IPS DF 6.9 (cell line): ENCODE results near the gene GGN.
A peak's percentile ranks its signal among the peaks of the same experiment; 100 is the strongest.
"Not testable (repeated sequence)": the region's sequence is repeated elsewhere in the genome, so short reads cannot be mapped to it uniquely, and the experiment has no call there.

Experiments
- DNase-seq: peaks from one replicate; pipeline ENCODE4 v3.0.0-alpha.2; 2013; ENCODE audit warnings: low read depth, low spot score
- H3K27ac ChIP-seq: one replicate; pipeline ENCODE4 v1.5.1; 2013; ENCODE audit warnings: low read length, control low read depth
- H3K27me3 ChIP-seq: 2 replicates; pipeline ENCODE4 v1.6.1; 2013; ENCODE audit warnings: mild to moderate bottlenecking, low read length; ENCODE audit not compliant: control insufficient read depth, insufficient read depth
- H3K36me3 ChIP-seq: 2 replicates; pipeline ENCODE4 v1.6.1; 2013; ENCODE audit warnings: low read length; ENCODE audit not compliant: control insufficient read depth, insufficient read depth
- H3K4me1 ChIP-seq: 2 replicates; pipeline ENCODE4 v1.6.1; 2013; ENCODE audit warnings: low read length; ENCODE audit not compliant: control insufficient read depth, insufficient read depth
- H3K4me3 ChIP-seq: 2 replicates; pipeline ENCODE4 v1.5.1; 2013; ENCODE audit warnings: mild to moderate bottlenecking, low read length
- H3K9me3 ChIP-seq: 2 replicates; pipeline ENCODE4 v1.6.1; 2013; ENCODE audit warnings: low read length, inconsistent platforms; ENCODE audit not compliant: control insufficient read depth, insufficient read depth
- WGBS: extraction: QIAGEN DNeasy Blood & Tissue Kit; methylation state at CpG from one replicate; pipeline ENCODE4 v1.1.7; 2013; ENCODE audit warnings: mixed read lengths, missing lambda C conversion rate; ENCODE audit not compliant: insufficient read length, insufficient coverage; 5-methylcytosine and 5-hydroxymethylcytosine counted together

GGN gene

DNA sequence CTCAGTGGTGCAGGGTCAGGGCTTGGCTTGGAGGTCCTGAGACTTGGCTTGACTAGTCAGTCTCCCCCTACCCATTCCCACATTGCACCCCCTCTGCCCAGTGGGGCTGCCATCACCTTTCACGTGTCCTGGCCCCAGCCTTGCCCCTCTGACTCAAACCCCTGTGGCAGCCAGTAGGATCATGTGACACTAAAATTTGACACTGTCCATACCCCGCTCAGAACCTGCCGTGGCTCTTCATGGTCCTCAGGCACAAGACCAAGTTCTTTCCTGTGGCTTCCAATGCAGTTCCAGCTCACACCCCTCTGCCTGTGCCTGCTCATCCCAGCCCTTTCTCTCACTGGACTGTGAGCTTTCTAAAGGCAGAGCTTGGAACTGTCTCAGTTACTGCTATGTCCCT lies 11.3 kb downstream of the GGN start:
- no peak overlapping the region for H3K4me3 ChIP-seq
- H3K27me3 ChIP-seq: no peaks in the 10 kb centered on the region
- no peak overlapping the region for H3K27ac ChIP-seq
- DNase-seq: no peak
- no peaks in the 10 kb centered on the region for H3K9me3 ChIP-seq
- peaks cover 17% of the 10 kb centered on the region for H3K36me3 ChIP-seq
- H3K4me1 ChIP-seq: 0 out of 2 replicates have a peak, but pooled peaks cover 4% of the 10 kb centered on the region
- WGBS: no CpG with 5 or more reads among the region's 3 CpGs

DNA sequence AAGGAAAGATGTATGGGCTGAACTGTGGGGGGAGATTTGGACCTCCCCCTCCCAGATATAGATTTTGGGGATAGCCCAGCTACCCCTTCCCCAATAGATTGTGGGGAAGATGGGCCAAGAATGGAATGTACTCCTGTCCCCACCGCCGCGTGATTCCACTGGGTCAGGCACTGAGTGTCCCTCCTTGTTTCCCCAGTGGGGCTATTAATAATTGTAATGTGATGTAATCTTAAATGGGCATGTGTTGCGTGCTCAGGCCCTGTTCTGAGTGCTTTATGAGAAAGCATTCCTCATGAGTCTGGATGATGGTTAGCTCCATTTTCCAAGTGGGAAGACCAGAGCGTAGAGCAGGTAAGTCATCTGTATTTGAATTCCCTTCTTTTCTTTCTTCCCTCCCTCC lies 12.1 kb downstream of the GGN start:
- Histone ChIP-seq H3K27me3 (no peaks in the 10 kb centered on the region), H3K9me3 (no peaks in the 10 kb centered on the region), H3K27ac (no peak overlapping the region), H3K4me1 (0 out of 2 replicates have a peak, but pooled peaks cover 4% of the 10 kb centered on the region), H3K36me3 (peaks cover 10% of the 10 kb centered on the region; the same call in 1 of the 2 replicates), H3K4me3 (peak overlapping the region; percentile 84; the same call in 1 of the 2 replicates)
- no CpG with 5 or more reads among the region's 5 CpGs for WGBS
- no peak for DNase-seq

DNA sequence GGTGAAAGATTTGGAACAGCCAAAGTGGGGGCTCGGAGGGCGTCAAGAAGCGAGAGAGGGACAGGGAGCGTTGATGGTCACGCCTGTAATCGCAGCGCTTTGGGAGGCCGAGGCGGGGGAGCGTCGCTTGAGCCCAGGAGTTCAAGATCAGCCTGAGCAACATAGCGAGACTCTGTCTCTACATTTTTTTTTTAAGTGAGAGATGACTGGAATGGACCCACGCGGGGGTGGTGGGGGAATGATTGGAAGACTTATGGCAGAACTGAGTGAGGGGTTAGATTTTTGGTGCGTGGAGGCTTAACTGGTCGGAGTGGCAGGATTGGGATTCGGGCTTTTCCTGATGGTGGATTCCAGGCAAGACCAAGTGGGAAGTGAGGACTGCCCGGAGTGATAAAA lies 12.7 kb downstream of the GGN start:
- peak overlapping the region; percentile 84 for H3K4me3 ChIP-seq
- 0 out of 2 replicates have a peak, but pooled peaks cover 4% of the 10 kb centered on the region for H3K4me1 ChIP-seq
- no CpG with 5 or more reads among the region's 18 CpGs for WGBS
- DNase-seq: no peak
- no peaks in the 10 kb centered on the region for H3K9me3 ChIP-seq
- peaks cover 5% of the 10 kb centered on the region; the same call in 1 of the 2 replicates for H3K36me3 ChIP-seq
- H3K27ac ChIP-seq: no peak overlapping the region
- no peaks in the 10 kb centered on the region for H3K27me3 ChIP-seq

DNA sequence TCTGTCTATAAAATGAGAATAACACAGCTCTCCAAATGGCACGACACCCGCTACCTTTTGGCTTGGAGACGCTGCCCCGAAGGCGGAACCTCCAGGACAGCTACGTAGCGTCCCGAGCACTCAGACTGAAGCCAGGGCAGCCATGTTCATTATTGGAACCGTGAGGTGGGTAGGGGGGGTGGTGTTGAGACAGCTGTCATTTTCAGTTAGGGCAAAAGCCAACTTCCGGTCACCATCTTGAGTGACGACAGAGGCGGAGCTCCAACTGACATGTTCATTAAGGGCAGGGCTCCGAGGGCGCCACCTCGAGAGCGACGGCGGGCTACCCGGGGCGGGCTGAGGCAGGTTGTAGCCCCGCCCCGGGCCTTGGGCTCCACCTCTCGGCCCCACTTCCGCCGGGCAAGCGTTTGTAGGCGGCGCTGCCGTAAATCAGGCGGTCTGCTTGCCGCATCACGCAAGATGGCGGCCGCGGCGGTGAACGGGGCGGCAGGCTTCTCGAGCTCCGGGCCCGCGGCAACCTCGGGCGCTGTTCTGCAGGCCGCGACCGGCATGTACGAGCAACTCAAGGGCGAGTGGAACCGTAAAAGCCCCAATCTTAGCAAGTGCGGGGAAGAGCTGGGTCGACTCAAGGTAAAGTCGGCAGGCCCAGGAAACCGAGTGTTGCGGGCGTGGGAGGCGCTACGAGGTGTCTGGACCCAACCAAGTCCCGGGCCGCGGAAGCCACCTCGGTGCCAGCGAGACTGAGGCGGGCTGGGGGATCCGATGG lies 13.3 kb downstream of the GGN start, which contains the start of gene PSMD8:
PSMD8 (plus strand) TSS at position 240 of the 766 bp plus-strand sequence; CDS start at position 271, 31 bp downstream.
- Histone ChIP-seq H3K4me3 (peak within 1 kb of the TSS; percentile 84), H3K4me1 (0 out of 2 replicates have a peak, but pooled peaks cover 4% of the 10 kb centered on the region), H3K27me3 (no peaks in the 10 kb centered on the region), H3K36me3 (peaks cover 5% of the 10 kb centered on the region; the same call in 1 of the 2 replicates), H3K9me3 (no peaks in the 10 kb centered on the region), H3K27ac (no peak within 1 kb of the TSS)
- peak; percentile 100 for DNase-seq
- WGBS: no CpG with 5 or more reads among the region's 65 CpGs

DNA sequence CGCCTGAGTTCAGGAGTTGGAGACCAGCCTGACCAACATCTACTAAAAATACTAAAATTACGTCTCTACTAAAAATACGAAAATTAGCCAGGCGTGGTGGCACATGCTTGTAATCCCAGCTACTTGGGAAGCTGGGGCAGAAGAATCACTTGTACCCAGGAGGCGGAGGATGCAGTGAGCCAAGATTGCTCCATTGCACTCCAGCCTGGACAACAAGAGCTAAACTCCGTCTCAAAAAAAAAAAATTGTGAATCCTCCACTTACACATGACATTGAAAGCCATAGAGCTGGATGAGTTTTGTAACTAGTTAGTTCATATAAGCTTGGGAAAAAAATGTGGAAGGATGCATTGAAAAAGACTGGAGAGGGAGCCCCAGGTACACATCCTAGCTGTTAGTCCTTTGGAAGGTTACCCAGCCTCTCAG lies 13.9 kb downstream of the GGN start:
- H3K36me3 ChIP-seq: no peaks in the 10 kb centered on the region
- no CpG with 5 or more reads among the region's 6 CpGs for WGBS
- H3K4me3 ChIP-seq: peak overlapping the region; percentile 14; the same call in 1 of the 2 replicates
- no peak for DNase-seq
- no peaks in the 10 kb centered on the region for H3K9me3 ChIP-seq
- H3K27ac ChIP-seq: no peak overlapping the region
- H3K4me1 ChIP-seq: 0 out of 2 replicates have a peak, but pooled peaks cover 4% of the 10 kb centered on the region
- no peaks in the 10 kb centered on the region for H3K27me3 ChIP-seq

DNA sequence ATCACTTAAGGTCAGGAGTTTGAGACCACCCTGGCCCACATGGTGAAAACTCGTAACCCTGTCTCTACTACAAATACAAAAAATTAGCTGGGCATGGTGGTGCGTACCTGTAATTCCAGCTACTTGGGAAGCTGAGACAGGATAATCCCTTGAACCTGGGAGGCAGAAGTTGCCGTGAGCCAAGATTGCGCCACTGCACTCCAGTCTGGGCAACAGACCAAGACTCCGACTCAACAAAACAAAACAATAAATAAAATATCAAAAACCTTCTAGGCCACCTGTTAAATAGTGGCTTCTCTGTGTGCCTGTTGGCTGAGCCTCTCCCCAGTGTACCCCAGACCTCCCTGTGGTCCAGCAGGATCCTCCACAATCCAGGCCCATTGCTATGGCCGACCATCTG lies 16.8 kb downstream of the GGN start:
- Histone ChIP-seq H3K27ac (no peak overlapping the region), H3K36me3 (no peaks in the 10 kb centered on the region), H3K9me3 (no peaks in the 10 kb centered on the region), H3K4me1 (0 out of 2 replicates have a peak, but pooled peaks cover 4% of the 10 kb centered on the region), H3K4me3 (no peak overlapping the region), H3K27me3 (no peaks in the 10 kb centered on the region)
- no peak for DNase-seq
- no CpG with 5 or more reads among the region's 6 CpGs for WGBS

DNA sequence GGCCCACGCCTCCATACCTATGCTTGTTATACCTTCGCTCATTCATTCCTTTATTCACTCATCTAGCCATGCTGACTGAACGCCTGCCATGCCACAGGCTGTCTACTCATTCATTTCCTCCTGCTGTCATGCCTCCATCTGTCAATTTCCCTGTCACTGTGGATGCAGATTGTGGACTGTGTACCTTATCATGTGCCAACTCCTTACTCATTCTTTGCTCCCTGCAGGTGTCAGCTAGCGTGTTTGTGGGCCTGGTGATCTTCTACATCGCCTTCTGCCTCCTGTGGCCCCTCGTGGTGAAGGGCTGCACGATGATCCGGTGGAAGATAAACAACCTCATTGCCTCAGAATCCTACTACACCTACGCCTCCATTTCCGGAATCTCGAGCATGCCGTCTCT lies 17.5 kb downstream of the GGN start:
- DNase-seq: no peak
- Histone ChIP-seq H3K4me3 (no peak overlapping the region), H3K36me3 (no peaks in the 10 kb centered on the region), H3K27ac (no peak overlapping the region), H3K4me1 (no peaks in the 10 kb centered on the region), H3K27me3 (no peaks in the 10 kb centered on the region), H3K9me3 (no peaks in the 10 kb centered on the region)
- no CpG with 5 or more reads among the region's 12 CpGs for WGBS

DNA sequence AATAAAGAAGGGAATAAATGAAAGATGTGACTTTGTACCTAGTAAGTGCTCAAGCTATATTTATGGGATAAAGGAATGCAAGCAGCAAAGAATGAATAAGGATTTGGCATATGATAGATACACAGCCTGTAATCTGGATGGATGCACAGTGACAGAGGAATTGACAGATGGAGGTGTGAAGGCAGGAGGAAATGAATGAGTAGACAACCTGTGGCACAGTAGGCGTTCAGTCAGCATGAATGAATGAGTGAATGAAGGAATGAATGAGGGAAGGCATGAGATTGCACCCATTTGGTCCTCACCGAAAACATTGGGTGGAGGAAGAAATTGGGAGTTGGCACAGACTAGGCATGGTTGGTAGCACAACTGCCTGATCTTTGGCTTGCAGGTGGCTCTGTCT lies 18.2 kb downstream of the GGN start:
- Histone ChIP-seq H3K27ac (no peak overlapping the region), H3K4me3 (no peak overlapping the region), H3K27me3 (no peaks in the 10 kb centered on the region), H3K4me1 (no peaks in the 10 kb centered on the region), H3K9me3 (no peaks in the 10 kb centered on the region), H3K36me3 (no peaks in the 10 kb centered on the region)
- no CpG with 5 or more reads among the region's 2 CpGs for WGBS
- DNase-seq: no peak

DNA sequence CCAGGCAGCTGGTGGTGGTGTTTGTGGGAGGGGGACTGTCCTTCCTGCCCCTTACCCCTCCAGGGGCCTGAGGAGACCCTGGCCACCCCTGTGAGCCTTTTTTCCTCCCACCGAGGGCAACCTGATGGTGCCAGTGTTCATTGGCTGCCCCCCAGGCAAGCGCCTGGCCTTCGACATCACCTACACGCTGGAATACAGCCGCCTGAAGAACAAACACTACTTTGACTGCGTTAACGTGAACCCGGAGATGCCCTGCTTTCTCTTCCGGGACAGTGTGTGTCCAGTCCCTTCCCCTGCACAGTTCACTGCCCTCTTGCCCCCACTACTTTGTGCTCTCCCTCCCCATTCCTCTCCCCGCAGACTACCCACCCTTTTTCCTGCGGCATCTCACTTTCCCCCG lies 20.8 kb downstream of the GGN start:
- H3K4me3 ChIP-seq: no peak overlapping the region
- no peak overlapping the region for H3K27ac ChIP-seq
- no peaks in the 10 kb centered on the region for H3K36me3 ChIP-seq
- DNase-seq: no peak
- H3K4me1 ChIP-seq: no peaks in the 10 kb centered on the region
- H3K9me3 ChIP-seq: no peaks in the 10 kb centered on the region
- WGBS: no CpG with 5 or more reads among the region's 12 CpGs
- H3K27me3 ChIP-seq: no peaks in the 10 kb centered on the region

DNA sequence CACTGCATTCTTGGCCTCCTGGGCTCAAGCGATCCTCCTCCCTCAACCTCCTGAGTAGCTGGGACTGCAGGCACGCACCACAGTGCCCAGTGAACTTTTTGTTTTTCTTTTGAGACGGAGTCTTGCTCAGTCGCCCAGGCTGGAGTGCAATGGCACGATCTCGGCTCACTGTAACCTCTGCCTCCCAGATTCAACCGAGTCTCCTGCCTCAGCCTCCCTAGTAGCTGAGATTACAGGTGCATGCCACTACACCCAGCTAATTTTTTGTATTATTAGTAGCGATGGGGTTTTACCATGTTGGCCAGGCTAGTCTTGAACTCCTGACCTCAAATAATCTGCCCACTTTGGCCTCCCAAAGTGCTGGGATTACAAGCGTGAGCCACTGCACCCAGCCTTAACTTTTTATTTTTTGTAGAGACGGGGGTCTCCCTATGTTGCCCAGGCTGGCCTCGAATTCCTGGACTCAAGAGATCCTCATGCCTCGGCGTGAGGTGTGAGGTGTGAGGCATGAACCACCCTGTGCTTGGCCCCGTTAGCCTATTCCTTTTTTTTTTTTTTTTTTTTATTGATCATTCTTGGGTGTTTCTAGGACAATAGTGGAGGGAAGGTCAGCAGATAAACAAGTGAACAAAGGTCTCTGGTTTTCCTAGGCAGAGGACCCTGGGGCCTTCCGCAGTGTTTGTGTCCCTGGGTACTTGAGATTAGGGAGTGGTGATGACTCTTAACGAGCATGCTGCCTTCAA lies 24.7 kb downstream of the GGN start:
- not testable (repeated sequence) for H3K36me3 ChIP-seq, H3K9me3 ChIP-seq, H3K4me3 ChIP-seq, H3K27ac ChIP-seq, H3K4me1 ChIP-seq, DNase-seq, H3K27me3 ChIP-seq
- WGBS: no CpG with 5 or more reads among the region's 16 CpGs
